Activated effector memory CD4-positive, alpha-beta T cell treated with Interleukin-2 at 50 U/mL for 16 hours (primary cell): ENCODE measurements around the gene TRIO.

ENCODE experiments used
- DNase-seq: peaks from one replicate; pipeline ENCODE4 v3.0.0-alpha.2; 2020

Gene TRIO

DNA sequence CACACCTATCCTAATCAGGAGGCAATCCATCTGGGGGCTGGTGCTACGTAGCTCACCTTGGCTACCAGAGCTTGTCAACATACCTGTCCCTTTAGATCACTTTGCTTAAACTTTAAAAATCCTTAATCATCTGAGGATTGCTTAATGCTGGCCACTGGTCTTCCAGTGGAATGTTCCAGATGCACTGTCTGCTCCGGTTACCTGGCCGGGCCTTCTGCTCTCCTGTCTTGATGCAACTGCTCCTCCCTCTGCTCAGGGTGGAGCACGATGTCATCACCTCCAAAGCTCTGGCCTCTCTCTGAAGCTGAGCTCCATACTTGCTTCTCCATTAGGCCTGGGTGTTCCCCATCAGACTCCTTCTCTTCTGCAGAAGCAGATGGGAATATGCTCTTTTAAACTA is 331.9 kb downstream of the TRIO start:
- no peak for DNase-seq

- DNase-seq = no peak
Measured at GRCh38 chr5:14476786-14477435, 333.8 kb downstream of the TRIO start.

DNA sequence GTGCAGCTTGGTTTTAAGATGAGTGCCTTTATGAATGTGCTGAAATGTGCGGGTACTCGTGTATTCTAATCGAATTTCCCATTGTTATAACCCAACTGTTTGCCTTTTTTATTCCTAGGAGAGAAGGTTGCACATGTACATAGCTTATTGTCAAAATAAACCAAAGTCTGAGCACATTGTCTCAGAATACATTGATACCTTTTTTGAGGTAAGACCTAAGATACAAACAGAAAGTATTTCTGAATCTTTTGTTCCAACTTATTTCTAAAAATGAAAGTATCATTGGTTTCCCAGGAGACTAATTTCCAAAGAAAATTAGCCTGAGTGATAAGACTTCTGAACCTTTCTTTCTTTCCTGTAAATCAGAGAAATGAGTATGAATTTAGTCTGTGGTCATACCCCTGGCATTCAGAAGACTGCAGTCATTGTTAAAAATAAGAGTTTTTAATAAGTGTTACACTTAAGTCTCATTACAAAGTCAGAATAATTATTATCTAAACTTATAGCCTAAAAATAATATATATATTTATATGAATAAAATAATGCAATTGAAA is 336.1 kb downstream of the TRIO start:
- no peak for DNase-seq

DNA sequence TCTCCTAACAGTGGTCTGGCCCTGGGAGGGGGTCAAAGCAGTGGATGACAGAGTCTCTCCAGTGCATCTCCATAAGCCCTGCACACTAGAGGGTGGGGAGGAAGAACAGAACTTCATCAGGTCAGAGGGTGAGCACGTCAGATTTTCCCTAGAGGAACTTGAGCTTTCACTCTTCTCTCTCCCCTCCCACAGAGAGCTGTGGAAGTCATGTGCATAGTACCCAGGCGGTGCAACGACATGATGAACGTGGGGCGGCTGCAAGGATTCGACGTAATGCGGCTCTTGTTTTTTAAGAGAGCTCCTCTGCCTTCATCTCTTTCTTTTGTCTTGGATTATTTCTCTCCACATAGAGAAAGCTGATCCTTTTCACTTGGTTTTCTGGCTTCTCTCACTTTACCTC is 338.2 kb downstream of the TRIO start:
- DNase-seq = no peak

DNA sequence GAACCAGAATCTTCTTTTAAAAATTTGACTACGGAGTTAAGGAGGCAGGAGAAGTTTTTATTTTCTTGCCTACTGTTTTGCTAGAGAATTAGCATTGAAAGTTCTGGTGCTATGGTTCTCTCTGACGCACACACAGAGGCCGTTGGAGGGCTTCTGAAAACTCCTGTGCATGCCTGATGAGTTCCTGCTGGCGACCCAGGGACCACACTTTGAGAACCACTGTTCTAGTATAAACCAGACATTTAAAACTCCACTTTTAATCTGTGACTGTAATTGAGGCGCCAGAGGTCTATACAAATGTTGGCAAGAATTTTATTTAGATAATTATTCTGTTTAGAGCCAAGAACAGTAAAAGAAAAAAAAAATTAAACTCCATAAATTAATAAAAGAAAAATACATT is 338.9 kb downstream of the TRIO start:
- DNase-seq = no peak

DNA sequence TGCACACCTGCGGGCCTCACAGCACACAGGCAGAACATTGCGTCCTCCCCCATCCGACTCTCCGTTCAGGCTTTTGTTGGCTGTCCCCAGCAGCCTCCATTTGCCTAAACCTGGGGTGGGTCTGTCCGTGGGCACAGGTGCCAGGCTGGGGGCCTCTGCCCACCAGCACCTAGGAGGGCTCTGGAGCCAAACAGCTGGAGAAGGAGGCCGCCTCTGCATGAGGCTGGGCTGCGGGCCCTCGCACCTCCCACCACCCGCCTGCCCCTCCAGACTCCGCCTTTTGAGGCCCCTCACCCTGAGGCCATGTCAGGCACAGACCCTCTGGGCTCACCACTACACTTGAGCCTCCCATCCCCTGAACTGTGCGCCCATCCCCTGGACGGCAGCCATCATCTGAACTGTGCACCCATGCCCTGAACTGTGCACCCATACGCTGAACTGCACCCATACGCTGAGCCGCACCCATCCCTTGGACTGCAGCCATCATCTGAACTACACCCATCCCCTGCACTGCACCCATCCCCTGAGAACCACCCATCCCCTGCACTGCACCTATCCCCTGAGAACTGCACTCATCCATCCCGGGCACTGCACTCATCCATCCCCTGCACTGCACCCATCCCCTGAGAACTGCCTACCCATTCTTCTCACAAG is 340.5 kb downstream of the TRIO start:
- no peak for DNase-seq

GRCh38 chr5:14486486-14486885 is 343.3 kb downstream of the TRIO start:
- DNase-seq = no peak

GRCh38 chr5:14486996-14487896 is 344.1 kb downstream of the TRIO start:
- no peak for DNase-seq

- no peak for DNase-seq
Measured at GRCh38 chr5:14487897-14488570, 344.9 kb downstream of the TRIO start.

DNA sequence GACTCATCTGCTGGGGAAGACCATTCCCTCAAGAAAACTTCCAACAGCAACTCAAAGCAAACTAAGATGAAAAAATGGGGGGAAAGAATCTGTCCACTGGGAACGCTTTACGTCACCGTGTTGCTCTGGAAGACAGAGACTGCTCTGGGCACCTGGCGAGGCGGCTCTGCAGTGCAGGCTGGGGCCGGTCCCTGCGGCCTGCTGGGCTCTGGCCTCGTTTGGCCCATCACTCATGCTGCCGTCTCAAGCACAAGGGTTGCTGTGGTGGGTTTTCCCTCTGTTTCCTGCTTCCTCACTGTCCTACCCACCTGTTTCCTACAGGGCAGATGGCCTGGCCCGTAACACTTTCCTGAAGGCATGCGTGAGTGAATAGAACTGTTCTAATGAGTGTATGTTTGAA is 345.6 kb downstream of the TRIO start:
- no peak for DNase-seq

- DNase-seq = no peak
Measured at GRCh38 chr5:14489643-14490042, 346.5 kb downstream of the TRIO start.

GRCh38 chr5:14490309-14490711 is 347.2 kb downstream of the TRIO start:
- no peak for DNase-seq

- no peak for DNase-seq
Measured at GRCh38 chr5:14491015-14491915, 348.1 kb downstream of the TRIO start.

- DNase-seq = no peak
Measured at GRCh38 chr5:14492331-14492964, 349.3 kb downstream of the TRIO start.

- DNase-seq = no peak
Measured at GRCh38 chr5:14495301-14495700, 352.2 kb downstream of the TRIO start.

DNA sequence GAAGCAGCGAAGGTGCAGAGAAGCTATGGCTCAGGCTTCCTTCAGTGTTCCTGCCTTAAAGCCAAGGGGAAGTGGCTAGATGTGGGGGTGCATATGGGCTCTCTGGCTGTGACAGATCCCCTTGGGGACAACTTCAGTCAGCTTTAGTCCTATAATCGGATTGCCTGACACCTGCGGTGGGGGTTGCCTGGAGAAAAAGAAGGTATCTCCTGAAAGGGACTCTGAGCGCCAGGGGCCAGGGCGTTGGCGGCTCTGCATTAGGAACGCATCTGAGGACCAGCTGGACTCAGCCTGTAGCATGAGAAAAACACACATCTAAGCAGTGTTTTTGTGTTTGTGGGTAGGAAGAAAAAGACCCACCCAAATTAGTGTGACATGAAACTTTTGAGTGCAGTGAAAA is 354.2 kb downstream of the TRIO start:
- no peak for DNase-seq

DNA sequence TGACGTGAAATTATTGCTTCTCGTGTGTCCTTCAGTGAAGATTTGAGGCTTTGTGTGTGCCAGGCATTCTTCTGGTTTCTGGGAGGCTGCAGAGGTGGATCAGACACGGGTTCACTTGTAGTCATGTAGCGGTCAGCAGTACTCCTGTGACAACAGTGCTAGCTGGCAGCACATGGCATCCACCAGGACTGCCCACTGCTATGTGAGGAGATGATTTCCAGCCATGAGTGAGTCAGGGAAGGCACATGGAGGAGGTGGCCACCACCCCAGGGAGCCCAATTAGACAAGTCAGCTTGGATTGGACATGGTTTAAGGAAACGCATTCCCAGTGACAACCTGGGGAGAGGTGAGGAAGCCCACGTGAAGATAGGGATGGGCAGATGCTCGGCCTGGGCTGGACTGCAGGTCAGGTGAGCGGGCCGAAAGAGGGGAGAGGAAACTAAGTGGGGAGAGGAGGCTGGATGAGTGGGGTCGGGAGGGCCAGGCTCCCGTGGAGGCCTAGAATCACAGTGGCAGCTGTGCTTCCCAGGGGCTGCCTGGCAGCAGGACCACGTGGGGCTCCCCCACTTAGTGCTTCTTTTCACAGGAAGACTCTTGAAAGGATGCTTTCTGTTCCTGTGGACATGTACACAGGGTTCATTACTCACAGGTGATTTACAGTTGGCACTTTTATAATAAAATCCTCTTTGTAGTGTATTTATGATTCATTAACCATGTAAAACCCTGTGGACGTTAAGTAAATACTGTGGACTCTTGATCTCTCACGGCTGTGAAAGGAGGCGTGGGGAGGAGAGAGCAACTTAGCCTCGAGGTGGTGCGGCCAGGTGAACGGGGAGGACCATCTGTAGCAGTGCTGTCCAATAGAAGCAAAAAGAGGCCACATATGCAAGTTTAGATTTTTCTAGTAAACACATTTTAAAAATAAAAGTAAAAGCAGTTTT is 358.5 kb downstream of the TRIO start:
- no peak for DNase-seq

DNA sequence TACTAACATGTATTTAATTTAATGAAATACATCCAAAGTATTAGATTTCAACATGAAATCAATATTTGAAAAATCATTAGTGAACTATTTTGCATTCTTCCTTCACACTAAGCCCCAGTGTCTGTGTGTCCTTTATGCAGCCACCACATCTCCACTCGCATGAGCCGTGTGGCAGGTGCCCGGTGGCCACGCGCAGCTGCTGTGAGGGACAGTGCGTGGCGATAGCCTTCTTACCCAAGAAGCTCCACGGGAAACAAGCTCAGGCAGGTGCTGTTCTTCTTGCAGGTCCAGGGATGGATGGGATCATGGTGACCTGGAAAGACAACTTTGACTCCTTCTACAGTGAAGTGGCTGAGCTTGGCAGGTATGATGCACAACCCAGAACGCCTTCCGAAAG is 359.1 kb downstream of the TRIO start:
- DNase-seq = no peak

DNA sequence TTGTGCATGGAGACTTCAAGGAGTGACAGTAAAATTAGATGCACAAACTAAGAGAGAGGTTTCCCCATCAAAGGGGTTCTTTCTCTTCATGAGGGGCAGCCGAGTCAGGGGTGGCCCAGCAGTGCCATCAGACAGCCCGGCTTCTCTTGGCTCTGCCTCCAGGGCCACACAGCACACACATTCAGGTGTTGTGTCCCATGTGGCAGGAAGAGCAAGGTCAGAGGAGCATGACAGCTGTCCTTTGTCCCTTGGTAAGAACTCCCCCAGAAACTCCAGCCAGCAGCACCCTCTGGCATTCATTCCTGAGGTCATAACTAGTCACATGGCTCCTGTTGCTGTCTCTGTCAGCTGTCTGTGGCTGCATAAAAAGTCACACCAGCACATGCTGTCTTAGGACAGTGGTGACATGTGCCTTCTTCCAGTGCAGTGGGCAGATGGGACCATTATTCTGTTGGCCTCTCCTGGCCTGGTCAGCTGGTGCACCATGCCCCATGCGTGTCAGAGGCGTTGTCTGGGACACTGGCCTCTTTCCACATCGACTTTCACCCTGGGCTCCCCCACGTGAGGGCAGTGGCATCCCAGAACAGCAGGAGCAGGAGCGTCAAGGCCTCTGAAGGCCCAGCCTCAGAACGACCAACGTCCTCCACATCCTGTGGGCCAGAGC is 360.0 kb downstream of the TRIO start:
- DNase-seq = no peak
